ENCODE measurements around the gene ARHGEF4. TPM values are rescaled to one million over a fixed set of nuclear protein-coding genes. Genes with fewer than 3 reads are reported as not detected.

The ARHGEF4 gene
- total and polyA plus RNA-seq, 11 donors, result 0.30 to 5.5 (median 3.8) TPM

- Histone ChIP-seq H3K36me3 (no peaks in the 10 kb centered on the region), H3K27ac (no peak overlapping the region), H3K4me3 (no peak overlapping the region), H3K27me3 (peaks cover 0 to 8% (median 3%) of the 10 kb centered on the region in 9 donors), H3K4me1 (no peaks in the 10 kb centered on the region), H3K9me3 (peaks cover 0 to 10% (median 0%) of the 10 kb centered on the region in 12 donors)
- WGBS, 4 donors, result 87 to 89% (median 88%) methylated on average over 3 of the region's 3 CpGs
- intact Hi-C loops (cut with DNase I), result loop anchor here in 4 of 10 donors (5.0 kb wide), 1 partner anchor 77 kb away; no protein-coding TSS in a partner anchor
- no peak for TF ChIP-seq POLR2A (IDR thresholded peaks at IDR 0.05)
- TF ChIP-seq, protein P1, sequence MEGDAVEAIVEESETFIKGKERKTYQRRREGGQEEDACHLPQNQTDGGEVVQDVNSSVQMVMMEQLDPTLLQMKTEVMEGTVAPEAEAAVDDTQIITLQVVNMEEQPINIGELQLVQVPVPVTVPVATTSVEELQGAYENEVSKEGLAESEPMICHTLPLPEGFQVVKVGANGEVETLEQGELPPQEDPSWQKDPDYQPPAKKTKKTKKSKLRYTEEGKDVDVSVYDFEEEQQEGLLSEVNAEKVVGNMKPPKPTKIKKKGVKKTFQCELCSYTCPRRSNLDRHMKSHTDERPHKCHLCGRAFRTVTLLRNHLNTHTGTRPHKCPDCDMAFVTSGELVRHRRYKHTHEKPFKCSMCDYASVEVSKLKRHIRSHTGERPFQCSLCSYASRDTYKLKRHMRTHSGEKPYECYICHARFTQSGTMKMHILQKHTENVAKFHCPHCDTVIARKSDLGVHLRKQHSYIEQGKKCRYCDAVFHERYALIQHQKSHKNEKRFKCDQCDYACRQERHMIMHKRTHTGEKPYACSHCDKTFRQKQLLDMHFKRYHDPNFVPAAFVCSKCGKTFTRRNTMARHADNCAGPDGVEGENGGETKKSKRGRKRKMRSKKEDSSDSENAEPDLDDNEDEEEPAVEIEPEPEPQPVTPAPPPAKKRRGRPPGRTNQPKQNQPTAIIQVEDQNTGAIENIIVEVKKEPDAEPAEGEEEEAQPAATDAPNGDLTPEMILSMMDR (IDR thresholded peaks at IDR 0.05), result no peak
- ATAC-seq, result no peak
- no peak for DNase-seq
Observed at GRCh38 chr2:130874512-130874911, 37.8 kb downstream of the ARHGEF4 start.

DNA sequence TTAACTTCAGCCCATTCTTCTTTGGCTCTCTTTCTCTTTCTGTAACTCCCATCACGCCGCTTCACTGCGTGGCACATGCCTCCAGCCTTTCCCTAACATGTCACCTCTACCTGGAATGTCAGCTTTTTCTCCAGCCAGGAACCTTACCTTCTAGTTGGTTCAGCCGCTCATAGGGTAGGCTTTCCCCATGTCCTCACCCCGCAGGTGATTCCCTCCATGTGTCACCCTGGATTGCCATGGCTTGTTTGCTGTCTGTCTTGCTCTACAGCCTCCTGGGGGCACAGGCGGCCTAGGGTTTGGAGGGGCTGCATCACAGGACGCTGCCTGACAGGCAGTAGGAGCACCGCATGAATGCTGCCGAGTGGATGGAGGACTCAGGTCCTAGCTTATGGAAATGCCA lies 39.2 kb downstream of the ARHGEF4 start:
- DNase-seq, result no peak

DNA sequence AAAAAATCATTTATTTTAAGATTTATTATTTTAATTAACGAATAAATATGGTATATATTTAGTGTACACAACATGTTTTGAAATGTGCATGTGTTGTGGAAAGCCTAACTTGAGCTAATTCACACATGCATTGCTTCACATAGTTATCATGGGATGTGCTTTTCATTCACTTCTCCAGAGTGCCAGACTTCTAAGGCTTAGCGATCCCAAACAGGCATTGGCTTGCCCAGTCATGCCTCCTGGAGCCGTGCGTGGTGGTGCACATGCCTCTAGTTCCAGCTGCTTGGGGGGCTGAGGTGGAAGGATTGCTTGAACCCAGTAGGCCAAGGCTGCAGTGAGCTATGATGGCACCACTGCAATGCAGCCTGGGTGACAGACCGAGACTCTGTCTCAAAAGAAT lies 40.5 kb downstream of the ARHGEF4 start:
- Histone ChIP-seq H3K27me3 (peaks cover 0 to 11% (median 0%) of the 10 kb centered on the region in 9 donors), H3K4me3 (no peak overlapping the region), H3K4me1 (no peaks in the 10 kb centered on the region), H3K36me3 (no peaks in the 10 kb centered on the region), H3K9me3 (peaks cover 0 to 10% (median 0%) of the 10 kb centered on the region in 12 donors), H3K27ac (no peak overlapping the region)
- ATAC-seq (no peak), DNase-seq (no peak)
- 77 to 82% (median 78%) methylated on average over 5 of the region's 5 CpGs for WGBS, 4 donors
- TF ChIP-seq, protein P1 (IDR thresholded peaks at IDR 0.05), result no peak
- TF ChIP-seq POLR2A (IDR thresholded peaks at IDR 0.05), result no peak
- intact Hi-C loops (cut with DNase I), result no loop called here

More for the DNA sequence above, 39.2 kb downstream of the ARHGEF4 start:
- no peak overlapping the region for H3K27ac ChIP-seq
- H3K4me1 ChIP-seq, result no peaks in the 10 kb centered on the region
- no peak for ATAC-seq
- H3K4me3 ChIP-seq, result no peak overlapping the region
- no peaks in the 10 kb centered on the region for H3K36me3 ChIP-seq
- 79 to 88% (median 84%) methylated on average over 9 of the region's 9 CpGs for WGBS, 4 donors
- peaks cover 0 to 10% (median 0%) of the 10 kb centered on the region in 12 donors for H3K9me3 ChIP-seq
- H3K27me3 ChIP-seq, result peaks cover 0 to 5% (median 0%) of the 10 kb centered on the region in 9 donors
- intact Hi-C loops (cut with DNase I), result no loop called here
- TF ChIP-seq POLR2A (IDR thresholded peaks at IDR 0.05), result no peak
- TF ChIP-seq, protein P1 (IDR thresholded peaks at IDR 0.05), result no peak

- Histone ChIP-seq H3K36me3 (no peaks in the 10 kb centered on the region), H3K4me3 (no peak overlapping the region), H3K27me3 (peaks cover 0 to 16% (median 0%) of the 10 kb centered on the region in 9 donors), H3K27ac (no peak overlapping the region), H3K4me1 (no peaks in the 10 kb centered on the region), H3K9me3 (peaks cover 0 to 10% (median 0%) of the 10 kb centered on the region in 12 donors)
- no peak for TF ChIP-seq POLR2A (IDR thresholded peaks at IDR 0.05)
- TF ChIP-seq, protein P1 (IDR thresholded peaks at IDR 0.05), result no peak
- 36 to 65% (median 55%) methylated on average over 3 of the region's 3 CpGs for WGBS, 4 donors
- intact Hi-C loops (cut with DNase I), result no loop called here
- DNase-seq (no peak), ATAC-seq (no peak)
Observed at GRCh38 chr2:130878316-130878715, 41.6 kb downstream of the ARHGEF4 start.

Data from heart left ventricle (tissue), 16 donors.